IMR-90 (cell line): ENCODE data around the gene NOS1AP. TPM values are rescaled to one million over a fixed set of nuclear protein-coding genes. Genes with fewer than 3 reads are reported as not detected.
"Not testable (repeated sequence)": the region's sequence is repeated elsewhere in the genome, so short reads cannot be mapped to it uniquely, and the experiment has no call there.

ENCODE experiments used
- ATAC-seq: fragments of 200-7000 bp; cut with Tn5 transposase; 2 replicates; pipeline ENCODE4 v1.9.1; 2020; ENCODE audit warnings: low read depth, mild to moderate bottlenecking, moderate library complexity
- BruUV-seq: library from RNA; stranded (reverse); fragments of 400-500 nt; replicated peaks from 2 replicates; lab custom pipeline; 2021; lab: Mats Ljungman, UMichigan
- CTCF ChIA-PET: fragments of 300-600 bp; formaldehyde crosslinking; extraction: SDS; loops from one replicate; lab custom pipeline; 2021; ENCODE audit warnings: antibody characterized with exemption; lab: Yijun Ruan, JAX
- POLR2A ChIA-PET: fragments of 300-600 bp; sonication (Branson Sonifier 250); formaldehyde crosslinking; loops from one replicate; lab custom pipeline; 2022; ENCODE audit warnings: antibody characterized with exemption; ENCODE audit not compliant: unreplicated experiment; lab: Charles Lee
- DNase-seq: peaks from one replicate; pipeline ENCODE4 v3.0.0; 2013
- H2AFZ ChIP-seq: replicated peaks from 2 replicates; pipeline ENCODE3; 2013; ENCODE audit warnings: low read length, mild to moderate bottlenecking; ENCODE audit not compliant: poor library complexity
- H2AK5ac ChIP-seq: 2 replicates; pipeline ENCODE4 v1.6.1; 2013; ENCODE audit warnings: low read depth, low read length, inconsistent platforms
- H2AK9ac ChIP-seq: replicated peaks from 2 replicates; pipeline ENCODE3; 2013; ENCODE audit warnings: mild to moderate bottlenecking, low read depth, low read length, moderate library complexity; ENCODE audit not compliant: poor library complexity
- H2BK120ac ChIP-seq: 2 replicates; pipeline ENCODE4 v1.6.1; 2013; ENCODE audit warnings: low read depth, low read length, inconsistent platforms
- H2BK15ac ChIP-seq: 3 replicates; pipeline ENCODE4 v1.6.1; 2013; ENCODE audit warnings: low read depth, low read length, inconsistent platforms
- H2BK20ac ChIP-seq: 2 replicates; pipeline ENCODE4 v1.6.1; 2013; ENCODE audit warnings: low read depth, mild to moderate bottlenecking, inconsistent platforms, low read length, moderate library complexity
- H2BK5ac ChIP-seq: 2 replicates; pipeline ENCODE4 v1.6.1; 2013; ENCODE audit warnings: mild to moderate bottlenecking, low read depth, low read length, inconsistent platforms; ENCODE audit not compliant: poor library complexity, severe bottlenecking
- H3K14ac ChIP-seq: replicated peaks from 2 replicates; pipeline ENCODE4 v1.6.1; 2013; ENCODE audit warnings: low read depth, low read length, inconsistent platforms
- H3K18ac ChIP-seq: 2 replicates; pipeline ENCODE4 v1.6.1; 2013; ENCODE audit warnings: low read depth, low read length, control low read depth
- H3K23ac ChIP-seq: 2 replicates; pipeline ENCODE4 v1.6.1; 2013; ENCODE audit warnings: low read depth, low read length, inconsistent platforms
- H3K27ac ChIP-seq: 2 replicates; pipeline ENCODE4 v1.5.1; 2013; ENCODE audit warnings: mild to moderate bottlenecking, control low read depth, low read length; ENCODE audit not compliant: insufficient read depth
- H3K27me3 ChIP-seq: 2 replicates; pipeline ENCODE4 v1.6.1; 2013; ENCODE audit warnings: low read length; ENCODE audit not compliant: control insufficient read depth, insufficient read depth
- H3K36me3 ChIP-seq: 2 replicates; pipeline ENCODE4 v1.6.1; 2013; ENCODE audit warnings: low read length, mixed read lengths; ENCODE audit not compliant: control insufficient read depth, insufficient read depth
- H3K4ac ChIP-seq: 2 replicates; pipeline ENCODE4 v1.6.1; 2013; ENCODE audit warnings: low read depth, low read length, inconsistent platforms
- H3K4me1 ChIP-seq: 2 replicates; pipeline ENCODE4 v1.6.1; 2013; ENCODE audit warnings: low read length, mixed read lengths; ENCODE audit not compliant: control insufficient read depth, insufficient read depth
- H3K4me2 ChIP-seq: 2 replicates; pipeline ENCODE4 v1.6.1; 2013; ENCODE audit warnings: low read depth, mild to moderate bottlenecking, control low read depth, low read length, moderate library complexity
- H3K4me3 ChIP-seq: 2 replicates; pipeline ENCODE4 v1.5.1; 2013; ENCODE audit warnings: low read depth, mild to moderate bottlenecking, control low read depth, low read length, moderate library complexity; ENCODE audit not compliant: insufficient read depth
- H3K56ac ChIP-seq: 2 replicates; pipeline ENCODE4 v1.6.1; 2013; ENCODE audit warnings: low read length, inconsistent platforms; ENCODE audit not compliant: insufficient read depth; ENCODE audit errors: extremely low read depth
- H3K79me1 ChIP-seq, 2 experiments: 2 replicates each; pipeline ENCODE4 v1.6.1; 2013; ENCODE audit warnings: low read length in 2 of 2, inconsistent platforms in 1 of 2, low read depth in 1 of 2
- H3K9ac ChIP-seq: 2 replicates; pipeline ENCODE4 v1.6.1; 2013; ENCODE audit warnings: low read depth, low read length, control low read depth
- H3K9me1 ChIP-seq: 2 replicates; pipeline ENCODE4 v1.6.1; 2013; ENCODE audit warnings: low read length, inconsistent platforms; ENCODE audit not compliant: insufficient read depth
- H3K9me3 ChIP-seq: 2 replicates; pipeline ENCODE4 v1.6.1; 2013; ENCODE audit warnings: low read length; ENCODE audit not compliant: control insufficient read depth, insufficient read depth
- H4K20me1 ChIP-seq: 2 replicates; pipeline ENCODE4 v1.6.1; 2013; ENCODE audit warnings: low read length, inconsistent platforms; ENCODE audit not compliant: insufficient read depth
- H4K5ac ChIP-seq: 2 replicates; pipeline ENCODE4 v1.6.1; 2013; ENCODE audit warnings: mild to moderate bottlenecking, low read depth, low read length, control low read depth
- H4K8ac ChIP-seq, 2 experiments: 2 replicates each; pipeline ENCODE4 v1.6.1; 2013; ENCODE audit warnings: low read depth in 2 of 2, low read length in 2 of 2, control low read depth in 1 of 2, inconsistent platforms in 1 of 2
- H4K91ac ChIP-seq: 2 replicates; pipeline ENCODE4 v1.6.1; 2013; ENCODE audit warnings: low read depth, low read length, inconsistent platforms; ENCODE audit not compliant: insufficient read depth
- WGBS, 2 experiments: methylation state at CpG; one replicate each; pipeline versions ENCODE4 v1.1.5 to v1.1.7; 2013; ENCODE audit warnings: missing lambda C conversion rate in 2 of 2; ENCODE audit not compliant: insufficient read length in 1 of 2; ENCODE audit errors: extremely low coverage in 2 of 2; 5-methylcytosine and 5-hydroxymethylcytosine counted together
- dilution Hi-C: fragments of 300-500 bp; cut with HindIII; formaldehyde crosslinking; loops from one replicate; pipeline ENCODE4 v1.14.3; 2018; ENCODE audit warnings: low sequenced_read_pairs; ENCODE audit not compliant: unreplicated experiment
- in situ Hi-C: fragments of 300-500 bp; cut with MboI; formaldehyde crosslinking; loops from 3 replicates; pipeline ENCODE4 v1.14.3; 2019; ENCODE audit warnings: low sequenced_read_pairs, inconsistent platforms, mixed read lengths
- intact Hi-C: fragments of 100-400 bp; cut with micrococcal nuclease; formaldehyde crosslinking; loops from 2 replicates; pipeline ENCODE4 v1.10.0; 2022
- polyA plus RNA-seq, 3 experiments: library from polyadenylated mRNA; depleted of rRNA; stranded (reverse); fragments of >200 nt; gene quantifications; 2 replicates each; pipeline ENCODE4 v1.2.3, GENCODE V29; 2012; ENCODE audit warnings: low replicate concordance in 1 of 3
- total RNA-seq: library from RNA; depleted of rRNA; stranded (reverse); fragments of >200 nt; gene quantifications from 2 replicates; pipeline ENCODE4 v1.2.3, GENCODE V29; 2012

Gene NOS1AP
- total and polyA plus RNA-seq, 2 of the 4 experiments (the other 2 are of a cell fraction): 0.18 to 0.19 TPM

DNA sequence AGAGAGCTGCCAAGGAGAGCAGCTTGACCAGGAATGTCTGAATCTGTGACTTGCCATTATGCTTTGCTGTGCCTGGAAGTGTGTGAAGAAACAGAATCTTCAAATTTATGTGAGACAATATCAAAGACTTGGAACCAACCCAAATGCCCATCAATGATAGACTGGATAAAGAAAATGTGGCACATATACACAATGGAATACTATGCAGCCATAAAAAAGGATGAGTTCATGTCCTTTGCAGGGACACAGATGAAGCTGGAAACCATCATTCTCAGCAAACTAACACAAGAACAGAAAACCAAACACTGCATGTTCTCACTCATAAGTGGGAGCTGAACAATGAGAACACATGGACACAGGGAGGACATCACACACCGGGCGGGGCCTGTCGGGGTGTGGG, 15.5 kb upstream of the NOS1AP start:
- H3K79me1 ChIP-seq, H2AK5ac ChIP-seq, H3K4ac ChIP-seq, H3K27me3 ChIP-seq, H3K14ac ChIP-seq, H3K4me1 ChIP-seq, H4K20me1 ChIP-seq, H2BK20ac ChIP-seq, H3K36me3 ChIP-seq, H4K5ac ChIP-seq, dilution Hi-C loops, CTCF ChIA-PET, H2AK9ac ChIP-seq, DNase-seq, H4K91ac ChIP-seq, in situ Hi-C loops, H4K8ac ChIP-seq, H3K56ac ChIP-seq, H3K23ac ChIP-seq, H3K9me3 ChIP-seq, H3K9ac ChIP-seq, ATAC-seq, H2BK5ac ChIP-seq, H2AFZ ChIP-seq, H3K4me3 ChIP-seq, H3K4me2 ChIP-seq, H3K18ac ChIP-seq, POLR2A ChIA-PET, H3K9me1 ChIP-seq, H3K27ac ChIP-seq, H2BK120ac ChIP-seq, H2BK15ac ChIP-seq, BruUV-seq: not testable (repeated sequence)
- WGBS, 2 experiments: no CpG with 5 or more reads among the region's 3 CpGs
- intact Hi-C loops: loop anchor here (10.0 kb wide), 1 partner anchor 751 kb away; no protein-coding TSS in a partner anchor
